GM19452 (cell line): ENCODE data around the gene INTS4.
"Not testable (repeated sequence)": the region's sequence is repeated elsewhere in the genome, so short reads cannot be mapped to it uniquely, and the experiment has no call there.

Source experiments
- ATAC-seq: cut with Tn5 transposase; IDR thresholded peaks from one replicate; pipeline ENCODE4 v1.9.1; 2021; ENCODE audit not compliant: unreplicated experiment

The INTS4 gene

GRCh38 chr11:77882396-77882795, 112.1 kb downstream of the INTS4 start:
- ATAC-seq, result no peak

- peak; percentile 82 for ATAC-seq
Observed at GRCh38 chr11:77879218-77879617, 115.2 kb downstream of the INTS4 start.

- ATAC-seq, result not testable (repeated sequence)
Observed at GRCh38 chr11:77878247-77878646, 116.2 kb downstream of the INTS4 start.

DNA sequence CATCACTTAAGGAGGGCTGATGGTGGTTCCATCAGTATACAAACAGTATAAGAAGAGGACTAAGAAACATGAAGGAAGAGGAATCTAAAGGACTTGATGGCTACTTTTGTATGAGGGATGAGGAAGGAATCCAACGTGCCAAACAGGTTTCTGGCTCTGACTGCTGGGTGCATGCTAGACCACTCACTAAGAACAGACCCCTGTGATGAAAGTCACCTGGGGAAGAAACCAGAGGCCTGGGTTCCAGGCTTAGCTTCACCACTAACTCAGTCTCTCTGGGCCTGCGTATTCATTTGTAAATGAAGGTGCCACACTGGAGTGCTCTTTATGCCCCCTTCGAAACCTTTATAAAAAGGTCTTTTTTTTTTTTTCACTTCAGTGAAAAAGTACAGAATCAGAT, 118.4 kb downstream of the INTS4 start:
- ATAC-seq, result no peak

DNA sequence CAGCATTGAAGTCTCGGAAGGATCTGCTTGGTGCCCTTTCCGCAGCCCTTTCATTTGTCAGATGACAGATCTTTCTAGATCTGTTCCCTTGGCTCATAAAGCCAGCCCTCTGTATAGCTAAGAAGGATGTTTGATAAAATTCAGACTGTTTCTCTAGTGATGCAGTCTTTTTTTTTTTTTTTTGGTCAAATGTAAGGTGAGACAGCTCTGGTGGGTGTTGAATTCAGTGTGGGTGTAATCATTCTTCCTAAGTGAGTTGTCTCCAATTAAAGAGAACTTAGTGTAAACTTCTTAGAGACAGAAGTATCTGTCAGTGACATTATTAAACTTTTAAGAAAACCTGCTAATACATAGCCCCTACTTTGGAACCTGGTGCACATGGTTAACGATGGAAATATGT, 120.3 kb downstream of the INTS4 start:
- ATAC-seq, result no peak

GRCh38 chr11:77873345-77873744, 121.1 kb downstream of the INTS4 start:
- ATAC-seq, result no peak

- no peak for ATAC-seq
Observed at GRCh38 chr11:77871855-77872254, 122.6 kb downstream of the INTS4 start.

- ATAC-seq, result no peak
Observed at GRCh38 chr11:77868744-77869143, 125.7 kb downstream of the INTS4 start.

GRCh38 chr11:77866336-77866735, 128.1 kb downstream of the INTS4 start:
- ATAC-seq, result no peak

DNA sequence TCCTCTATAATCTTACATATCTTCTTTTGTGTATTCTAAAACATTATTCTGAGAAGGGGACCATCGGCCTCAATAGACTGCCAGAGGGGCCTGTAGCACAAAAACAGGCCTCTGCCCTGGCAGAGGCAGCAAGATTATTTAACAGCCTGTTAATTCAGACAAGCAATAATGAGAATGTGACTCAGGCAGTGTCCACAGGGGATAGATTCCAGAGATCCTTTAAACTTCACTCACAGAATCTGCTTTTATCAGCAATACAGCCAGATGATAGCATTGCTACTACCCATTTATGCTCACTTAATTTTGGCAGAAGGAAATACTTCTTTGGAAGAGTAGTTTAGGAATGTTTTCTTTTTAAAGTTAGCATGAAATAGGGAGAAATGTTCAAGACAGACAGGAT, 128.7 kb downstream of the INTS4 start:
- ATAC-seq, result no peak

DNA sequence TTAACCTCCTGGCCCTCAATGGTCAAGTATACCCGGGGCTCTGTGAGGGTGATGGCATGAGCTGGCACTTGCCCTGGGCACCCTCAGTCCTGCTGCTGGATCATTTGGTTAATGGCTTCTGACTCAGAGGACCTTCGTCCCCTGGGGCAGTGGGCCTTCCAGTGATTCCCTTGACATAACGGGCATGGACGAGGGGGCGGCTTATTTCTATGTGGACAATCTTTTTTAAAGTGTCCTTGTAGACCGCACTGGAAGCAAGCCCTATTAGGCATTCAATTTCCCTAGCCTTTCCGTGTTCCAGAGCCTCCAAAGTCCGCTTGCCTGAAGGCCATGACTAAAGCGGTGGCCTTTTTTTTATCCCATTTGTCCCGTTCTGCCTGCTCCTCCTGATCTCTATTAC, 133.0 kb downstream of the INTS4 start:
- not testable (repeated sequence) for ATAC-seq

- not testable (repeated sequence) for ATAC-seq
Observed at GRCh38 chr11:77857906-77858457, 136.5 kb downstream of the INTS4 start.

- no peak for ATAC-seq
Observed at GRCh38 chr11:77854838-77855237, 139.6 kb downstream of the INTS4 start.

- no peak for ATAC-seq
Observed at GRCh38 chr11:77851503-77851902, 143.0 kb downstream of the INTS4 start.

- not testable (repeated sequence) for ATAC-seq
Observed at GRCh38 chr11:77843700-77844099, 150.8 kb downstream of the INTS4 start.

DNA sequence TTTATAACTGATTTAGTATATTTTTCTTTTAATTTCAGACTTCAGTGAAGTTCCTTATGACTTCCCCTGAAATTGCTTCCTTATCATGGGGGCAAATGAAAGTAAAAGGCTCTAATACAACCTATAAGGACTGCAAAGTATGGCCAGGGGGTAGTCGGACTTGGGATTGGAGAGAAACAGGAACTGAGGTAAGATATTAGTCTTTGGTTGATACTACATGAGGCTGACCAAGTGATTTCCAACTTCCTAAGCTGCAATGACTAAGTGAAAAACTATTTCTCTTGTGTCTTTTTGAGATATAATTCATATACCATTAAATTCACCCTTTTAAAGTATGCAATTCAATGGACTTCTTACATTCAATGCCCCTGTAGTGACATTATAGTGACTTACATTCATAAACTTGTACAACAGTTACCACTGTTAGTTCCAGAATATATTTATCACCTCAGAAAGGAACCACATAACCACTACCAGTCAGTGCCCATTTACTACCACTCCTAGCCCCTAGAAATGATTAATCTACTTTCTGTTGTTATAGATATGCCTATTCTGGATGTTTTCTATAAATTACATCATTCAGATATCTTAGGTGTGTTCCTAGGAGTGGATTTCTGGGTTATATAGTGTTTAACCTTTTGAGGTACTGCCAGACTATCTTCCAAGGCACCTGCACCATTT, 151.9 kb downstream of the INTS4 start:
- no peak for ATAC-seq

DNA sequence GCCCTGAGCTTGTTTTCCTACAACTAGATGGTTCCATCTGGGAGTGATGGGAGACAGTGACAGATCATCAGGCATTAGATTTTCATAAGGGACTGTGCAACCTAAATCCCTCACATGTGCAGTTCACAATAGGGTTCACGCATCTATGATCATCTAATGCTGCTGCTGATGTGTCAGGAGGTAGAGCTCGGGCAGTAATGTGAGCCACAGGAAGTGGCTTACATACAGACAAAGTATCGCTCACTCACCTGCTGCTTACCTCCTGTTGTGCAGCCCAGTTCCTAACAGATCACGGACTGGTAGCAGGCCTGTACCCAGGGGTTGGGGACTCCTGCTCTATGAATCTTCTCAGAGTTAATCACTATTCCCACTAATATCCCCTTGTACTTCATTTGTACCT, 161.2 kb downstream of the INTS4 start:
- no peak for ATAC-seq

GRCh38 chr11:77828926-77829325, 165.5 kb downstream of the INTS4 start:
- no peak for ATAC-seq
